HepG2 (cell line): ENCODE results near the gene DENND5A. TPM values are rescaled to one million over a fixed set of nuclear protein-coding genes. Genes with fewer than 3 reads are reported as not detected.

Experiments used
- CBX2 ChIP-seq, 2 experiments: fragments of 200-600 bp in 1 of 2; sonication (generic); formaldehyde crosslinking in 1 of 2; IDR thresholded peaks; 2 replicates each; pipeline versions ENCODE4 v1.7.0 to v1.8.1; 2018 to 2022; ENCODE audit warnings: low read depth in 2 of 2, low read length in 1 of 2, mild to moderate bottlenecking in 1 of 2, missing genetic modification reagents in 1 of 2
- DMAP1 ChIP-seq: IDR thresholded peaks from 2 replicates; pipeline ENCODE4 v1.6.1; 2016
- ELK4 ChIP-seq: sonication (generic); formaldehyde crosslinking; IDR thresholded peaks from 2 replicates; pipeline ENCODE4 v1.9.0; 2021; ENCODE audit warnings: missing genetic modification reagents, borderline replicate concordance
- FOXO1 ChIP-seq: sonication (generic); formaldehyde crosslinking; IDR thresholded peaks from 2 replicates; pipeline ENCODE4 v1.4.0; 2020; ENCODE audit warnings: missing genetic modification reagents
- GABPB1 ChIP-seq: IDR thresholded peaks from 2 replicates; pipeline ENCODE4 v1.6.1; 2016; ENCODE audit warnings: mild to moderate bottlenecking, missing genetic modification reagents, moderate library complexity, missing compliant biosample characterization
- GATA4 ChIP-seq: sonication (generic); IDR thresholded peaks from 2 replicates; pipeline ENCODE4 v1.6.1; 2016; ENCODE audit warnings: antibody characterized with exemption, low read depth, borderline replicate concordance
- HIC2 ChIP-seq: sonication (generic); formaldehyde crosslinking; IDR thresholded peaks from 2 replicates; pipeline ENCODE4 v1.9.0; 2022; ENCODE audit warnings: low read depth, missing genetic modification reagents
- HNF1A ChIP-seq, 2 experiments: sonication (generic) in 1 of 2; formaldehyde crosslinking in 1 of 2; IDR thresholded peaks; 2 replicates each; pipeline versions ENCODE4 v1.4.0 to v1.6.1; 2016 to 2020; ENCODE audit warnings: borderline replicate concordance in 1 of 2, low read depth in 1 of 2, mild to moderate bottlenecking in 1 of 2, missing genetic modification reagents in 1 of 2
- KDM3A ChIP-seq: IDR thresholded peaks from 2 replicates; pipeline ENCODE4 v1.6.1; 2018; ENCODE audit warnings: low read depth, missing compliant biosample characterization
- MYNN ChIP-seq: sonication (generic); formaldehyde crosslinking; IDR thresholded peaks from 2 replicates; pipeline ENCODE4 v1.4.0; 2020; ENCODE audit warnings: mild to moderate bottlenecking, low read depth, missing genetic modification reagents
- PCBP1 ChIP-seq: fragments of 200-400 bp; formaldehyde crosslinking; IDR thresholded peaks from 2 replicates; pipeline ENCODE4 v1.6.1; 2017; ENCODE audit warnings: mild to moderate bottlenecking, low read depth, low read length, borderline replicate concordance
- PRPF4 ChIP-seq: fragments of 200-400 bp; formaldehyde crosslinking; IDR thresholded peaks from 2 replicates; pipeline ENCODE4 v1.6.1; 2016; ENCODE audit warnings: low read length, low read depth; ENCODE audit not compliant: poor library complexity, severe bottlenecking
- RFXANK ChIP-seq: IDR thresholded peaks from 2 replicates; pipeline ENCODE4 v1.6.1; 2016
- ZNF136 ChIP-seq: sonication (generic); formaldehyde crosslinking; IDR thresholded peaks from 2 replicates; pipeline ENCODE4 v1.8.1; 2022; ENCODE audit warnings: low read depth, mild to moderate bottlenecking, moderate library complexity, missing genetic modification reagents
- ZNF280B ChIP-seq: sonication (generic); formaldehyde crosslinking; IDR thresholded peaks from 2 replicates; pipeline ENCODE4 v1.5.0; 2020; ENCODE audit warnings: missing genetic modification reagents, mild to moderate bottlenecking, borderline replicate concordance
- ZNF44 ChIP-seq: sonication (generic); formaldehyde crosslinking; IDR thresholded peaks from 2 replicates; pipeline ENCODE4 v1.5.1; 2020; ENCODE audit warnings: mild to moderate bottlenecking, missing genetic modification reagents
- ZNF674 ChIP-seq: sonication (generic); formaldehyde crosslinking; IDR thresholded peaks from 2 replicates; pipeline ENCODE4 v1.5.0; 2020; ENCODE audit warnings: low read depth, mild to moderate bottlenecking, missing genetic modification reagents
- ZNF773 ChIP-seq: sonication (generic); formaldehyde crosslinking; IDR thresholded peaks from 2 replicates; pipeline ENCODE4 v1.4.0; 2020; ENCODE audit warnings: missing genetic modification reagents, borderline replicate concordance
- polyA plus RNA-seq, 8 experiments: library from polyadenylated mRNA; depleted of rRNA in 3 of 8; stranded (reverse) in 7 of 8; unstranded in 1 of 8; fragments of >200 nt; fragmentation: Illumina TruSeq in 4 of 8; extraction: Trizol in 4 of 8; gene quantifications; 2 replicates each; pipeline versions ENCODE4 v1.2.1 to v1.2.3, GENCODE V29; 2011 to 2016; ENCODE audit warnings: low read depth in 4 of 8, missing spikeins in 1 of 8, mixed read lengths in 1 of 8; ENCODE audit not compliant: insufficient read depth in 1 of 8
- total RNA-seq, 5 experiments: library from RNA; depleted of rRNA; stranded (reverse); fragments of >200 nt; fragmentation: Illumina TruSeq; extraction: Trizol; gene quantifications; 2 replicates each; pipeline ENCODE4 v1.2.3, GENCODE V29; 2016; ENCODE audit warnings: low read depth in 1 of 5

The DENND5A gene
- total and polyA plus RNA-seq, 2 of the 13 experiments (the other 11 are each of a cell fraction or from before 2014, with no cell fraction given), result 63.3 to 145 TPM

GRCh38 chr11:9265211-9266131 lies at the start of gene DENND5A (continued):
- 0 out of 2 replicates have a peak, but pooled peaks have one; percentile 35 for TF ChIP-seq ZNF136 (CRISPR knock-in tag)
- TF ChIP-seq GATA4, result no peak; the same call in 1 of the 2 replicates
- no peak for TF ChIP-seq ZNF44
- TF ChIP-seq MYNN (CRISPR knock-in tag), result peak; percentile 55; the same call in 1 of the 2 replicates
- no peak for TF ChIP-seq HNF1A (IDR thresholded peaks at IDR 0.05; ENCODE audit: low read depth)
- no peak; the same call in 1 of the 2 replicates for TF ChIP-seq HNF1A (CRISPR knock-in tag; IDR thresholded peaks at IDR 0.05; ENCODE audit: borderline replicate concordance)
- TF ChIP-seq ZNF773 (CRISPR knock-in tag), result no peak
- TF ChIP-seq GABPB1 (CRISPR knock-in tag), result peak; percentile 68; the same call in 1 of the 2 replicates
- no peak for TF ChIP-seq ELK4 (CRISPR knock-in tag)
- TF ChIP-seq PCBP1, result no peak
- 0 out of 2 replicates have a peak, but pooled peaks have one; percentile 16 for TF ChIP-seq HIC2 (CRISPR knock-in tag)
- TF ChIP-seq KDM3A (CRISPR knock-in tag), result peak; percentile 70; the same call in 1 of the 2 replicates
- peak; percentile 73 for TF ChIP-seq DMAP1 (CRISPR knock-in tag)
- TF ChIP-seq PRPF4, result no peak
- TF ChIP-seq CBX2 (IDR thresholded peaks at IDR 0.05; ENCODE audit: low read depth, low read length), result no peak
- TF ChIP-seq CBX2 (CRISPR knock-in tag; IDR thresholded peaks at IDR 0.05; ENCODE audit: low read depth), result no peak
- no peak for TF ChIP-seq FOXO1
- 0 out of 2 replicates have a peak, but pooled peaks have one; percentile 24 for TF ChIP-seq RFXANK (CRISPR knock-in tag)
- TF ChIP-seq ZNF674 (CRISPR knock-in tag), result no peak
- TF ChIP-seq ZNF280B (CRISPR knock-in tag), result 0 out of 2 replicates have a peak, but pooled peaks have one; percentile 61
